GM23338 (cell line): ENCODE results near the gene FAM133A. TPM values are rescaled to one million over a fixed set of nuclear protein-coding genes. Genes with fewer than 3 reads are reported as not detected.

Source experiments
- ATAC-seq: fragments of 200-7000 bp; cut with Tn5 transposase; 3 replicates; pipeline ENCODE4 v1.9.1; 2020
- DNase-seq: peaks from one replicate; pipeline ENCODE4 v3.0.0-alpha.2; 2015; ENCODE audit warnings: low spot score
- H2AFZ ChIP-seq: fragments of 200-600 bp; sonication (generic); 2 replicates; pipeline ENCODE4 v1.8.0; 2016; ENCODE audit warnings: antibody characterized with exemption, mild to moderate bottlenecking, moderate library complexity
- H3F3A ChIP-seq: fragments of 200-600 bp; sonication (generic); replicated peaks from 2 replicates; pipeline ENCODE4 v1.8.0; 2017; ENCODE audit warnings: antibody characterized with exemption, mixed run types, low read depth
- H3K27ac ChIP-seq: fragments of 200-600 bp; sonication (generic); 2 replicates; pipeline ENCODE4 v1.6.1; 2016; ENCODE audit warnings: low read depth
- H3K27me3 ChIP-seq: fragments of 200-600 bp; sonication (generic); 2 replicates; pipeline ENCODE4 v1.8.0; 2016; ENCODE audit warnings: mild to moderate bottlenecking, mixed run types, moderate library complexity; ENCODE audit not compliant: insufficient read depth
- H3K36me3 ChIP-seq: fragments of 200-600 bp; sonication (generic); 2 replicates; pipeline ENCODE4 v1.8.0; 2016; ENCODE audit warnings: mild to moderate bottlenecking; ENCODE audit not compliant: insufficient read depth
- H3K4me1 ChIP-seq: fragments of 200-600 bp; sonication (generic); 2 replicates; pipeline ENCODE4 v1.8.0; 2016; ENCODE audit warnings: mild to moderate bottlenecking, moderate library complexity; ENCODE audit not compliant: insufficient read depth
- H3K4me2 ChIP-seq: fragments of 200-600 bp; sonication (generic); 2 replicates; pipeline ENCODE4 v1.7.1; 2017; ENCODE audit warnings: mixed run types
- H3K4me3 ChIP-seq: fragments of 200-600 bp; sonication (generic); 2 replicates; pipeline ENCODE4 v1.6.1; 2016; ENCODE audit warnings: mixed run types
- H3K79me2 ChIP-seq: fragments of 200-600 bp; sonication (generic); replicated peaks from 2 replicates; pipeline ENCODE4 v1.8.0; 2017; ENCODE audit warnings: mild to moderate bottlenecking; ENCODE audit not compliant: insufficient read depth
- H3K9me2 ChIP-seq: fragments of 200-600 bp; sonication (generic); 2 replicates; pipeline ENCODE4 v1.8.0; 2017; ENCODE audit not compliant: insufficient read depth
- H4K20me1 ChIP-seq: fragments of 200-600 bp; sonication (generic); replicated peaks from 2 replicates; pipeline ENCODE4 v1.8.0; 2017; ENCODE audit warnings: mild to moderate bottlenecking; ENCODE audit not compliant: insufficient read depth
- H3K27ac Mint-ChIP-seq: 2 replicates; pipeline ENCODE4 v1.8.0; 2020; ENCODE audit warnings: inconsistent platforms, mild to moderate bottlenecking, moderate library complexity, mixed read lengths
- H3K27me3 Mint-ChIP-seq: 3 replicates; pipeline ENCODE4 v1.8.0; 2022; ENCODE audit warnings: low read depth, mild to moderate bottlenecking, moderate library complexity, mixed read lengths, inconsistent platforms; ENCODE audit not compliant: insufficient read depth, poor library complexity
- H3K36me3 Mint-ChIP-seq: 3 replicates; pipeline ENCODE4 v1.8.0; 2021; ENCODE audit warnings: low read depth, mild to moderate bottlenecking, inconsistent platforms, moderate library complexity, mixed read lengths
- H3K4me1 Mint-ChIP-seq: 3 replicates; pipeline ENCODE4 v1.8.0; 2020; ENCODE audit warnings: mild to moderate bottlenecking, inconsistent platforms, mixed read lengths
- H3K4me3 Mint-ChIP-seq: 3 replicates; pipeline ENCODE4 v1.8.0; 2021; ENCODE audit warnings: moderate library complexity, mild to moderate bottlenecking, inconsistent platforms, mixed read lengths
- H3K9me3 Mint-ChIP-seq: 3 replicates; pipeline ENCODE4 v1.8.0; 2020; ENCODE audit warnings: moderate library complexity, mild to moderate bottlenecking, inconsistent platforms, mixed read lengths
- CREB1 ChIP-seq: fragments of 250-450 bp; sonication (Bioruptor Pico); IDR thresholded peaks from 2 replicates; pipeline ENCODE4 v1.5.0; 2020; ENCODE audit warnings: low read depth, mild to moderate bottlenecking, moderate library complexity
- CTCF ChIP-seq, 2 experiments: fragments of 200-600 bp in 1 of 2; sonication (generic) in 1 of 2; conservative IDR thresholded peaks; 2 replicates each; pipeline versions ENCODE4 v1.5.1 to v1.6.1; 2016 to 2017; ENCODE audit warnings: antibody characterized with exemption in 2 of 2, low read depth in 2 of 2, mild to moderate bottlenecking in 2 of 2, moderate library complexity in 1 of 2
- EZH2 ChIP-seq: fragments of 200-600 bp; sonication (generic); IDR thresholded peaks from one replicate; pipeline ENCODE4 v1.8.0; 2017; ENCODE audit warnings: antibody characterized with exemption, mild to moderate bottlenecking, low read depth; ENCODE audit not compliant: unreplicated experiment
- EZH2phosphoT487 ChIP-seq: fragments of 200-600 bp; sonication (generic); IDR thresholded peaks from one replicate; pipeline ENCODE4 v1.8.1; 2018; ENCODE audit warnings: antibody characterized with exemption; ENCODE audit not compliant: unreplicated experiment
- NANOG ChIP-seq: IDR thresholded peaks from 2 replicates; pipeline ENCODE4 v1.6.1; 2016; ENCODE audit warnings: antibody characterized with exemption, borderline replicate concordance
- POLR2AphosphoS5 ChIP-seq: IDR thresholded peaks from 2 replicates; pipeline ENCODE4 v1.6.1; 2016; ENCODE audit warnings: antibody characterized with exemption, low read depth
- STAT1 ChIP-seq: IDR thresholded peaks from one replicate; pipeline ENCODE4 v1.6.1; 2016; ENCODE audit warnings: antibody characterized with exemption; ENCODE audit not compliant: unreplicated experiment
- ZNF114 ChIP-seq: fragments of 250-450 bp; sonication (Bioruptor Pico); IDR thresholded peaks from 2 replicates; pipeline ENCODE4 v1.5.0; 2020; ENCODE audit warnings: mild to moderate bottlenecking, moderate library complexity
- ZNF331 ChIP-seq: fragments of 250-450 bp; sonication (Bioruptor Pico); IDR thresholded peaks from 2 replicates; pipeline ENCODE4 v1.5.0; 2020; ENCODE audit warnings: low read depth, mild to moderate bottlenecking, moderate library complexity
- polyA plus RNA-seq: library from polyadenylated mRNA; unstranded; fragments of >200 nt; fragmentation: Nextera tagmentation; extraction: Ambion mirVana; gene quantifications from 2 replicates; pipeline ENCODE4 v1.2.1, GENCODE V29; 2016
- total RNA-seq: library from RNA; depleted of rRNA; stranded (reverse); fragments of >200 nt; shearing (Covaris generic); gene quantifications from 2 replicates; pipeline ENCODE4 v1.2.3, GENCODE V29; 2014
- TF ChIP-seq, protein P1 (sequence below): fragments of 250-450 bp; sonication (Bioruptor Pico); IDR thresholded peaks from 2 replicates; pipeline ENCODE4 v1.5.0; 2020; ENCODE audit warnings: mild to moderate bottlenecking, moderate library complexity

Gene FAM133A
- total and polyA plus RNA-seq, 2 experiments from 2014 or later = 1.1 to 1.2 TPM

GRCh38 chrX:93711076-93711475 is 37.1 kb downstream of the FAM133A start (continued):
- TF ChIP-seq EZH2phosphoT487 (no peak), CREB1 (CRISPR knock-in tag) (no peak)

- peaks cover 11% of the 10 kb centered on the region for H3K4me1 Mint-ChIP-seq
- Histone ChIP-seq H3K4me1 (no peaks in the 10 kb centered on the region), H3K9me2 (no peaks in the 10 kb centered on the region), H2AFZ (no peak overlapping the region), H4K20me1 (no peaks in the 10 kb centered on the region), H3K27me3 (no peaks in the 10 kb centered on the region), H3K27ac (no peak overlapping the region), H3F3A (no peaks in the 10 kb centered on the region), H3K4me2 (no peak overlapping the region), H3K4me3 (no peak overlapping the region), H3K79me2 (no peaks in the 10 kb centered on the region), H3K36me3 (no peaks in the 10 kb centered on the region)
- H3K4me3 Mint-ChIP-seq = no peak overlapping the region
- H3K27ac Mint-ChIP-seq = no peak overlapping the region
- DNase-seq (no peak), ATAC-seq (no peak)
- TF ChIP-seq STAT1 (no peak), ZNF331 (CRISPR knock-in tag) (no peak), NANOG (no peak), CTCF (conservative IDR thresholded peaks at IDR 0.05; ENCODE audit: low read depth in 2 of 2) (no peak), EZH2 (no peak), ZNF114 (no peak), POLR2AphosphoS5 (no peak), CREB1 (CRISPR knock-in tag) (no peak)
- TF ChIP-seq, protein P1, sequence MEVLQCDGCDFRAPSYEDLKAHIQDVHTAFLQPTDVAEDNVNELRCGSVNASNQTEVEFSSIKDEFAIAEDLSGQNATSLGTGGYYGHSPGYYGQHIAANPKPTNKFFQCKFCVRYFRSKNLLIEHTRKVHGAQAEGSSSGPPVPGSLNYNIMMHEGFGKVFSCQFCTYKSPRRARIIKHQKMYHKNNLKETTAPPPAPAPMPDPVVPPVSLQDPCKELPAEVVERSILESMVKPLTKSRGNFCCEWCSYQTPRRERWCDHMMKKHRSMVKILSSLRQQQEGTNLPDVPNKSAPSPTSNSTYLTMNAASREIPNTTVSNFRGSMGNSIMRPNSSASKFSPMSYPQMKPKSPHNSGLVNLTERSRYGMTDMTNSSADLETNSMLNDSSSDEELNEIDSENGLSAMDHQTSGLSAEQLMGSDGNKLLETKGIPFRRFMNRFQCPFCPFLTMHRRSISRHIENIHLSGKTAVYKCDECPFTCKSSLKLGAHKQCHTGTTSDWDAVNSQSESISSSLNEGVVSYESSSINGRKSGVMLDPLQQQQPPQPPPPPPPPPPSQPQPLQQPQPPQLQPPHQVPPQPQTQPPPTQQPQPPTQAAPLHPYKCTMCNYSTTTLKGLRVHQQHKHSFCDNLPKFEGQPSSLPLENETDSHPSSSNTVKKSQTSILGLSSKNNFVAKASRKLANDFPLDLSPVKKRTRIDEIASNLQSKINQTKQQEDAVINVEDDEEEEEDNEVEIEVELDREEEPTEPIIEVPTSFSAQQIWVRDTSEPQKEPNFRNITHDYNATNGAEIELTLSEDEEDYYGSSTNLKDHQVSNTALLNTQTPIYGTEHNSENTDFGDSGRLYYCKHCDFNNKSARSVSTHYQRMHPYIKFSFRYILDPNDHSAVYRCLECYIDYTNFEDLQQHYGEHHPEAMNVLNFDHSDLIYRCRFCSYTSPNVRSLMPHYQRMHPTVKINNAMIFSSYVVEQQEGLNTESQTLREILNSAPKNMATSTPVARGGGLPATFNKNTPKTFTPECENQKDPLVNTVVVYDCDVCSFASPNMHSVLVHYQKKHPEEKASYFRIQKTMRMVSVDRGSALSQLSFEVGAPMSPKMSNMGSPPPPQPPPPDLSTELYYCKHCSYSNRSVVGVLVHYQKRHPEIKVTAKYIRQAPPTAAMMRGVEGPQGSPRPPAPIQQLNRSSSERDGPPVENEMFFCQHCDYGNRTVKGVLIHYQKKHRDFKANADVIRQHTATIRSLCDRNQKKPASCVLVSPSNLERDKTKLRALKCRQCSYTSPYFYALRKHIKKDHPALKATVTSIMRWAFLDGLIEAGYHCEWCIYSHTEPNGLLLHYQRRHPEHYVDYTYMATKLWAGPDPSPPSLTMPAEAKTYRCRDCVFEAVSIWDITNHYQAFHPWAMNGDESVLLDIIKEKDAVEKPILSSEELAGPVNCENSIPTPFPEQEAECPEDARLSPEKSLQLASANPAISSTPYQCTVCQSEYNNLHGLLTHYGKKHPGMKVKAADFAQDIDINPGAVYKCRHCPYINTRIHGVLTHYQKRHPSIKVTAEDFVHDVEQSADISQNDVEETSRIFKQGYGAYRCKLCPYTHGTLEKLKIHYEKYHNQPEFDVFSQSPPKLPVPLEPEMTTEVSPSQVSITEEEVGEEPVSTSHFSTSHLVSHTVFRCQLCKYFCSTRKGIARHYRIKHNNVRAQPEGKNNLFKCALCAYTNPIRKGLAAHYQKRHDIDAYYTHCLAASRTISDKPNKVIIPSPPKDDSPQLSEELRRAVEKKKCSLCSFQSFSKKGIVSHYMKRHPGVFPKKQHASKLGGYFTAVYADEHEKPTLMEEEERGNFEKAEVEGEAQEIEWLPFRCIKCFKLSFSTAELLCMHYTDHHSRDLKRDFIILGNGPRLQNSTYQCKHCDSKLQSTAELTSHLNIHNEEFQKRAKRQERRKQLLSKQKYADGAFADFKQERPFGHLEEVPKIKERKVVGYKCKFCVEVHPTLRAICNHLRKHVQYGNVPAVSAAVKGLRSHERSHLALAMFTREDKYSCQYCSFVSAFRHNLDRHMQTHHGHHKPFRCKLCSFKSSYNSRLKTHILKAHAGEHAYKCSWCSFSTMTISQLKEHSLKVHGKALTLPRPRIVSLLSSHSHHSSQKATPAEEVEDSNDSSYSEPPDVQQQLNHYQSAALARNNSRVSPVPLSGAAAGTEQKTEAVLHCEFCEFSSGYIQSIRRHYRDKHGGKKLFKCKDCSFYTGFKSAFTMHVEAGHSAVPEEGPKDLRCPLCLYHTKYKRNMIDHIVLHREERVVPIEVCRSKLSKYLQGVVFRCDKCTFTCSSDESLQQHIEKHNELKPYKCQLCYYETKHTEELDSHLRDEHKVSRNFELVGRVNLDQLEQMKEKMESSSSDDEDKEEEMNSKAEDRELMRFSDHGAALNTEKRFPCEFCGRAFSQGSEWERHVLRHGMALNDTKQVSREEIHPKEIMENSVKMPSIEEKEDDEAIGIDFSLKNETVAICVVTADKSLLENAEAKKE (CRISPR knock-in tag) = no peak
- no peaks in the 10 kb centered on the region for H3K36me3 Mint-ChIP-seq
- H3K9me3 Mint-ChIP-seq = no peaks in the 10 kb centered on the region
- H3K27me3 Mint-ChIP-seq = no peaks in the 10 kb centered on the region
Measured at GRCh38 chrX:93741811-93742210, 67.8 kb downstream of the FAM133A start.
